Left colon (tissue), 2 donors: Measurements from ENCODE around the gene WDR59. TPM values are rescaled to one million over a fixed set of nuclear protein-coding genes. Genes with fewer than 3 reads are reported as not detected.
A peak's percentile ranks its signal among the peaks of the same experiment; 100 is the strongest.
"Not testable (repeated sequence)": the region's sequence is repeated elsewhere in the genome, so short reads cannot be mapped to it uniquely, and the experiment has no call there.

Source experiments
- ATAC-seq: fragments of 200-7000 bp; cut with Tn5 transposase; one replicate; pipeline ENCODE4 v1.9.1; 2020; ENCODE audit warnings: mild to moderate bottlenecking, moderate library complexity
- DNase-seq, 2 donors: peaks; one replicate each; pipeline ENCODE4 v3.0.0-alpha.2; 2020
- intact Hi-C, 2 donors: fragments of 100-400 bp; cut with DNase I in 1 of 2; cut with micrococcal nuclease in 1 of 2; formaldehyde crosslinking; loops; one replicate each; pipeline versions ENCODE4 v1.11.2 to v1.14.0; 2022; cut with DNase I, micrococcal nuclease
- total RNA-seq, 2 donors: library from RNA; stranded (reverse); fragmentation: NEBNext Ultra II Directional; extraction: Animal tissue kit (Norgen Biotek cat#: 25700); gene quantifications; one replicate each; pipeline ENCODE4 v1.2.1, GENCODE V29; 2021
- donor health status: DM: no; HTN: no; CAD: no.
- donor health status: DM: yes; HTN: yes; CAD: no.

WDR59 gene
- total RNA-seq, 2 donors from 2014 or later, result 50.9 to 58.1 TPM

GRCh38 chr16:74990832-74991231 is 5.9 kb upstream of the WDR59 start:
- intact Hi-C loops, result no loop called here
- no peak for DNase-seq
- ATAC-seq, result no peak

DNA sequence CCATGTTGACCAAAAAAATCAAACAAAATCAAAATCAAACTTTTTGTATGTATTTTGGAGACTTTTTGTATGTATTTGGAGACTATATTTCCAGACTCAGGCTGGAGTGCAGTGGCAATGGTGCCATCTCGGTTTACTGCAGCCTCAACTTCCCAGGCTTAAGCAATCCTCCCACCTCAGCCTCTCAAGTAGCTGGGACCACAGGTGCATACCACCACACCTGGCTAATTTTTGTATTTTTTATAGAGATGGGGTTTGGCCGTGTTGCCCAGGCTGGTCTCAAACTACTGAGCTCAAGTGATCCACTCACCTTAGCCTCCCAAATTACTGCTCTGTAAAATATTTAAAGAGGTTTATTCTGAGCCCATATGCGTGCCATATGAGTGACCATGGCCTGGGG is 4.9 kb upstream of the WDR59 start:
- ATAC-seq, DNase-seq, intact Hi-C loops: not testable (repeated sequence)

DNA sequence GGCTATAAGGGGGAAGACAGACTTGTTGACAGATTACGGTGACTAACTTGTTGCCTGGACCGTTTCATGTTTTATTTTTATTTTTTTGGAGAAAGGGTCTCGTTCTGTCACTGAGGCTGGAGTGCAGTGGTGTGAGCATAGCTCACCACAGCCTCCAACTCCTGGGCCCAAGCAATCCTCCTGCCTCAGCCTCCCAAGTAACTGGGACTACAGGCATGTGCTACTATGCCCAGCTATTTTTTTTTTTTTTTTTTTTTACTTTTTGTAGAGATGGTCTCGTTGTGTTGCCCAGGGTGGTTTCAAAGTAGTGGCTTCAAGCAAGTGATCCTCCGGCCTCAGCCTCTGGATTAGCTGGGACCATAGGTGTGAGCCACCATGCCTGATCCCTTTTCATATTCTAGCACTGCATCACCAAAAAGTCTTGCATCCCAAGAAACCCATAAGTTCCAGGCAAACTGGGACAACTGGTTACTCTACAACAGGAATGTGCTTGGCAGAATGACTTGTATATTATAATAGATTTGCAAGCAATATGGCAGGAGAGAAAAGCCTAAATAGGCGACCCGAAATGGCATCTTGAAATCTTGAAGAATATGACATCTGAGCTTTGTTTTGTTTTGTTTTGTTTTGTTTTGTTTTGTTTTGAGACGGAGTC is 2.2 kb upstream of the WDR59 start:
- DNase-seq, result no peak
- intact Hi-C loops, result no loop called here
- no peak for ATAC-seq

DNA sequence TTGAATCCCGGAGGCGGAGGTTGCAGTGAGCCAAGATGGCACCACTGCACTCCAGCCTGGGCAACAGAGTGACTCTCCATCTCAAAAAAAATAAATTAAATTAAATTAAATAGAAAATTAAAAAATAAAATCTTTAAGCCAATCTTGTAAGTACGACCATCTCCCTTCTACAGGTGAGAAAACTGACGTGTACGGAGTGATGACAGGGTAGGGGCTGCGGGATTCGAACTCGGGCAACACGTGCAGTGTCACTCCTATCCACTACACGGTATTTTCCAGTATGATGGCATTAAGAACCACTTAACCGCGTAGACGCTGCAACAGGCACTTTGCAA is 762 bp downstream of the WDR59 start:
- DNase-seq, result no peak
- ATAC-seq, result no peak
- intact Hi-C loops, result no loop called here

GRCh38 chr16:74982256-74982655 is 2.7 kb downstream of the WDR59 start:
- intact Hi-C loops, result no loop called here
- ATAC-seq (no peak), DNase-seq (no peak)

GRCh38 chr16:74975591-74975990 is 9.3 kb downstream of the WDR59 start:
- ATAC-seq (no peak), DNase-seq (no peak)
- intact Hi-C loops, result no loop called here

DNA sequence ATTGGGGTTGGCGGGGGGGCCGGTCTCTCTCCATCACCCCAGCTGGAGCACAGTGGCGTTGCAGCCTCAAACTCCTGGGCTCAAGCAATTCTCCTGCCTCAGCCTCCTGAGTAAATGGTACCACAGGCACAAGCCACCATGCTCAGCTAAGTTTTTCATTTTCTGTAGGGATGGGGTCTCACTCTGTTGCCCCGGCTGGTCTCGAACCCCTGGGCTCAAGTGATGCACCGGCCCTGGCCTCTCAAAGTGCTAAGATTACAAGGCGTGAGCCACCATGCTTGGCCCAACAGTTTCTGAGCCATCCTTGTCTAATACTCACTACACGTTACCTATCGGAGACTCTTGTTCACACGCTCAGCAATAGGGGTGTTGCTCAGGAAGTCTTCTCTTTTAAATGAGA is 11.6 kb downstream of the WDR59 start:
- no peak for ATAC-seq
- intact Hi-C loops, result no loop called here

GRCh38 chr16:74954763-74955162 is 30.2 kb downstream of the WDR59 start:
- DNase-seq, result no peak
- intact Hi-C loops, result no loop called here
- ATAC-seq, result no peak

More for the DNA sequence above, 11.6 kb downstream of the WDR59 start:
- no peak for DNase-seq

- no peak for ATAC-seq
Observed at GRCh38 chr16:74951681-74952080, 33.2 kb downstream of the WDR59 start.

DNA sequence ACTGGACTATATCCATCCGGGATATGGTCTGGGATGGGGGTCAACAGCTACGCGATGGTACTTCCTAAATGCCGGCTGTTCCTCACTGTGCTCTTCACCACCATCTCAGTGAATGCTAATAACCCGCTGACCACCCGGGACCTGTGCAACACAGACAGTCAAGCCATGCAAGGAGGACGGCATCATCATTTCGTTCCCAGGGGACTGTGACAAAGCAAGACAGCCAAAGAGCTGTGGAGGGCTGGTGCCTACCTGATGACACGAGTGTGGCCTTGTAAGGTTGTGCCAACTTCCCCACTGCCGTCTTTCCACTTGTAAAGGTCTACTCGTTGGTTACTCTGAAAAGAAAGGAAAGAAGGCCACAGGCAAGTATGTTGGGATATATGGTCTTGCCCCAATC is 33.7 kb downstream of the WDR59 start:
- no peak for ATAC-seq

More at GRCh38 chr16:74951681-74952080, 33.2 kb downstream of the WDR59 start:
- DNase-seq, result no peak
- intact Hi-C loops, result no loop called here

DNA sequence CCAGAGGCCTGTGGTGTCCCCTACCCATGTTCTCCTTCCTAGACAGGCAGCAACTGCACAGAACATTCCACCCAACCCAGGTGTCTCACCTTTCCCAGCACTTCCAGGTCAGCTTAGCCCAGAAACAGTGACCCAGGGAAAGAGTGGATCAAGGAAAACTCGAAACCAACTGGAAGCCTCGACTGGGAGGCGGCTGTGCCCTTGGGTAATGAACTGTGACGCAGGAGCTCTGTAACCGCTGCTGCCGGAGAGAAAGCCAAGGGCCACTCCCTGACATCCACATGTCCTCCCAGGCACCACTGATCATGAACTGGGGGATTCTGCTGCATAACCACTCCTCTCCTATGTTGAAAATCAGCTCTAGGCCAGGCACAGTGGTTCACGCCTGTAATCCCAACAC is 34.4 kb downstream of the WDR59 start:
- no peak for DNase-seq
- intact Hi-C loops, result no loop called here
- no peak for ATAC-seq

More for the DNA sequence above, 33.7 kb downstream of the WDR59 start:
- no peak for DNase-seq
- intact Hi-C loops, result no loop called here

DNA sequence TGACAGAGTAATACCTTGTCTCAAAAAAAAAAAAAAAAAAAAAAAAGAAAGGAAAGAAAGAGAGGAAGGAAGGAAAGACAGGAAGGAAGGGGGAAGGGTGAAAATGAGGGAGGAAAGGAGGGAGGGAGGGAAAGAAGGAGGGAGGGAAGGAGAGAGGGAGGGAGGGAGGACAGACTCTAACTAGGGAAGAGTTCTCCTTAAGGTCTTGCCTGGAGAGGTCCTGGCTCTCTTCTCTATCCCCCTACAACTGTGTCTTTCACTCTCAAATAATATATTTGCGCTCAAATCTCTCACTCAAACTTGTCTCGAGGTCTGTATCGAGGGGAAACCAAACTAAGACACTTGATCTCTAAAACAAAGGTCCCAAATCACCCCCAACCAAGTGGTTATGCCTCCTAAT is 35.6 kb downstream of the WDR59 start:
- ATAC-seq, result no peak
- intact Hi-C loops, result no loop called here
- DNase-seq, result no peak

- ATAC-seq (no peak), DNase-seq (no peak)
- intact Hi-C loops, result no loop called here
Observed at GRCh38 chr16:74944466-74944865, 40.5 kb downstream of the WDR59 start.

- intact Hi-C loops, result no loop called here
- ATAC-seq (no peak), DNase-seq (no peak)
Observed at GRCh38 chr16:74942977-74943918, 41.7 kb downstream of the WDR59 start.

- ATAC-seq, result no peak
Observed at GRCh38 chr16:74942566-74942965, 42.4 kb downstream of the WDR59 start.

DNA sequence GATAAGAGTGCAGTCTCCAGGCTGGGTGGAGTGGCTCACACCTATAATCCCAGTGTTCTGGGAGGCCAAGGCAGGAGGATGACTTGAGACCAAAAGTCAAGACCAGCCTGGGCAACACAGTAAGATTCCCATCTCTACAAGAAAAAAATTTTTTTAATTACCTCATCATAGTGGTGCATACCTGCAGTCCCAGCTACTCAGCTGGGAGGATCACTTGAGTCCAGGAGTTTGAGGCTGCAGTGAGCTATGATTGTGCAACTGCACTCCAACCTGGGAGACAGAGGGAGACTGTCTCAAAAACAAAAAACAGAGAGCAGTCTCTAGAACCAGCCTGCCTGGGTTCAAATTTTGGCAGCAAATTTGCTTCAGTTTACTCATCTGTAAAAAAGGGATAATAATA is 45.2 kb downstream of the WDR59 start:
- DNase-seq (no peak), ATAC-seq (no peak)
- intact Hi-C loops, result no loop called here

More at GRCh38 chr16:74942566-74942965, 42.4 kb downstream of the WDR59 start:
- no peak for DNase-seq
- intact Hi-C loops, result no loop called here

- ATAC-seq, result peak; percentile 86
- intact Hi-C loops, result no loop called here
- no peak for DNase-seq
Observed at GRCh38 chr16:74936902-74937560, 47.9 kb downstream of the WDR59 start.

- ATAC-seq (no peak), DNase-seq (no peak)
- intact Hi-C loops, result no loop called here
Observed at GRCh38 chr16:74931445-74931844, 53.5 kb downstream of the WDR59 start.

DNA sequence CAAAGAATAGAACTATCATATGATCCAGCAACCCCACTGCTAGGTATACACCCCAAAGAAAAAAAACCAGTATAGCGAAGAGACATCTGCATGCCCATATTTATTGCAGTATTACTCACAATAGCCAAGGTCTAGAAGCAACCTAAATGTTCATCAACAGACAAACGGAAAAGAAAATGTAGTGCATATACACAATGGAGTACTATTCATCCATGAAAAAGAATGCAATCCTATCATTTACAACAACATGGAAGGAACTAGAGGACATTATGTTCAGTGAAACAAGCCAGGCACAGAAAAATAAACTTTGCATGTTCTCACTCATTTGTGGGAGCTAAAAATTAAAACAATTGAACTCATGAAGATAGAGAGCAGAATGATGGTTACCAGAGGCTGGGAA is 55.3 kb downstream of the WDR59 start:
- ATAC-seq (no peak), DNase-seq (no peak)
- intact Hi-C loops, result no loop called here

DNA sequence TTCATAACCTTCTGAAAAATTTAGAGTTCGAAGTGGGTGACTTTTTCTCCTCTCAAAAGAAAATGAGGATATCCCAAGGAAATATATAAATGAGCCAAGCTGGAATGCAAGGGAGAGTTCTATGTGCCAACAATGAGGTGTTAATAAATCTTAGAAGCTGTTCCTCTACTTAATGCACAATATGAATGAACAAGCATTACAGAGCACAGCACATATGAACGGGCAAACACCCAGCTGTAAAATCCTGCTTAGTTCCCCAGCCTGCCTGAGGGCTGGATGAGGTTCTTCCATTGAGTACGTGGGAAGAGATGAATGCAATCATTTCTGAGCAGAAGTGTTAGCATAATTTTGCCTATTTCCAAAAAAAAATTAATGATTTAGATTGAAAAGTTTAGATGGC is 58.1 kb downstream of the WDR59 start:
- intact Hi-C loops, result no loop called here
- no peak for DNase-seq
- no peak for ATAC-seq
